ENCODE results near the gene MC2R.

The MC2R gene

DNA sequence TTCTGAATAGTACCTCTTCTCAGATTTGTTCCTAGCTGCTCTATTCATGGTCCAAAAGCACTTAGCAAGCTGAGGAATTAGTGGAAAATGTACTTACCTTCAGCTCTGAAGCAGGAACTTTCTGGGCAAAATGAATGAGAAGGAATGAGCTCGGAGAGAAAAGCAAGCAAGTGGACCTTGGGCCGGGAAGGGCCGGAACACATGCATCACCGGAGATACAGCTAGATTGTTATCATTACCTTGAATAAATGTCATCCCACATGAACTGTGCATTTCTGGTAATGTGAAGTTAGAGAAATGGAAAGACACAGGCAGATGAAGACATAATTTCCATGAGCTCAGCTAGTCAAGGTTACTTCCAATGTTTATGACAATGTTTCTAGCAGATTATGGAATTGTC lies at the start of gene MC2R:
Gene MC2R, minus strand, starts transcription at position 146 of the 400 bp plus-strand sequence. CDS start 30,018 bp downstream, outside the sequence.
- H3K4me3 ChIP-seq, result no peak within 1 kb of the TSS
- H3K27ac ChIP-seq, result peak within 1 kb of the TSS in 1 of 21 experiments; percentile 56

DNA sequence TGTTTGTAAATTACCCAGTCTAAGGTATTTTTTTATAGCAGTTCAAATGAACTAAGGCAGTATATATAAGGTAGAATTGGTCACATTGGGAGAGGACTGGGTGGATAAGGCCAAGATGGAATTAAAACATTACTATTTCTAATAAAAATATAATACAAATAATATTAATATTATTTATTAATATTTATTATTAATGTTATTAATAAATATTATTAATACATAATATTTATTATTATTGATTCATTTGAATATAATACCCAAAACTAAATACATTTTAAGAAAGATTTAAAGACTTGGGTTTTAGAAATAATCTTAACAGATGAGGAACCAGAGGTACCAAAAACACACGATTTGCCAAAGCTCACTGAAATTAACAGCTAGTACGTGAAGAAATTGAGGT lies 30.5 kb upstream of the MC2R start:
- Histone ChIP-seq H3K27ac (no peak overlapping the region), H3K4me3 (no peak overlapping the region)

DNA sequence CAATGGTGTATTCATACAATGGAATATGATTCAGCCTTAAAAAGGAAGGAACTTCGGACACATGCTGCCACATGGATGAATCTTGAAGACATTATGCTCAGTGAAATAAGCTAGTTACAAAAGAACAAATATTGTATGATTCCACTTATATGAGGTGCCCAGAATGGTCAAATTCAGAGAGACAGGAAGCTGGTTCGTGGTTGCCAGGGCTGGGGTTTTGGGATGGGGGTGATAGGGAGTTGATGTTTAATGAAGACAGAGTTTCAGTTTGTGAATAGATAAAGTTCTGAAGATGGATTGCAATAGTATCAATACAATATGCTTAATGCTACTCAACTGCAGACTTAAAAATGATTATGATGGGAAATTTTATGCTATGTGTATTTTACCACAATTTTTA lies 28.0 kb upstream of the MC2R start:
- no peak overlapping the region for H3K4me3 ChIP-seq
- H3K27ac ChIP-seq, result no peak overlapping the region

DNA sequence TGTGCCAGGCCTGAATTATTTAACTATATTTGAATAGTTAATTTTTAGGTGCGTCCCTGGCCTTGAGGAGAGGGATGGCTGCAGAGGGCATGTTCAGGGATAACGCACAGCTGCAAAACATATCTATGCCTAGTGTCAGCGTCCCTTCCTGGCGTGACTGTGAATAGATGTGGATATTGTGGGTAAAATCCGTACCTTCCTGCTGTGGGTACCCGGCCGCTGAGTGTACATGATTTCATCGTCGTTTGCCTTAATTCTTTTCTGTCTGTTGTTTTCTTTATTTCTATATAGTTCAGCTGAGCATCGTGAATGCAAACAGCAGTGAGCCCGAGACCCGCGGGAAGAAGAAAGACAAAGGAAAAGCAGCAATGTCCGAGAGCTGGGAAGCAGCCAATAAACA lies 25.0 kb upstream of the MC2R start:
- Histone ChIP-seq H3K27ac (no peak overlapping the region), H3K4me3 (no peak overlapping the region)

DNA sequence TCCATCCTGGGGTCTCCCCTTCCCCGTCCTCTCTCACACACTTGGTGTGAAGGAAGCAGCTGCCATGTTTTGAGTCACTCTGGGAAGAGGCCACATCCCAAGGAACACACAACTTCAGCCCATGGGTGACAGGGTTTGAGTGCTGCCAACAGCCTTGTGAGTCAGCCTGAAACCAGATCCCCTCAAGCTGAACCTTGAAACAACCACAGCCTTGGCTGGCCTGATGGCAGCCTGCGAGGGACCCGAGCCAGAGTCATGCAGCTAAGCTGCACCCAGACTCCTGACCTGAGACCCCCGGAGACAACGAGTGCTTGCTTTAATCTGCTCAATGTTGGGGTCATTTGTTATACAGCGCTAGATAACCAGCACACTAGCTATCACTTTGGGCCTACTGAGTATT lies 19.3 kb upstream of the MC2R start:
- Histone ChIP-seq H3K4me3 (no peak overlapping the region), H3K27ac (no peak overlapping the region)

DNA sequence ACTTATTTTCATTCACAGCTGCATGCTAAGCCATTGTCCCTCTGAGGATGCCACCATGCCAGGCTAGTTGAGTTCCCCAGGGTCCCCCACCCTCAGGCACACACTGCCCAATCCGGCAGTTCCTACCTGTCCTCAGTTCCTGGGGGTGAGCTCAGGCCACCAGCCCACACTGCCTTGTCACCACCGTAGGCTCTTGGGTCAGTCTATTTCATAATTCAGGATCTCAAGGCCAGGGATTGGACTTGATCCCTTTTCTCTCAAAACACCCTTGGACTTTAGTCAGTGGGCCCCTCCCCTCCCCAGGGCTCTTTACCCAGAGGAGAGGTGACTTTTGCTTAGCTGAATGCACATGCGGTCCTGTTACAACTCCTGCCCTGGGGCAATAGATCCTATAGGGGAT lies 18.7 kb upstream of the MC2R start:
- no peak overlapping the region for H3K27ac ChIP-seq
- H3K4me3 ChIP-seq, result no peak overlapping the region

DNA sequence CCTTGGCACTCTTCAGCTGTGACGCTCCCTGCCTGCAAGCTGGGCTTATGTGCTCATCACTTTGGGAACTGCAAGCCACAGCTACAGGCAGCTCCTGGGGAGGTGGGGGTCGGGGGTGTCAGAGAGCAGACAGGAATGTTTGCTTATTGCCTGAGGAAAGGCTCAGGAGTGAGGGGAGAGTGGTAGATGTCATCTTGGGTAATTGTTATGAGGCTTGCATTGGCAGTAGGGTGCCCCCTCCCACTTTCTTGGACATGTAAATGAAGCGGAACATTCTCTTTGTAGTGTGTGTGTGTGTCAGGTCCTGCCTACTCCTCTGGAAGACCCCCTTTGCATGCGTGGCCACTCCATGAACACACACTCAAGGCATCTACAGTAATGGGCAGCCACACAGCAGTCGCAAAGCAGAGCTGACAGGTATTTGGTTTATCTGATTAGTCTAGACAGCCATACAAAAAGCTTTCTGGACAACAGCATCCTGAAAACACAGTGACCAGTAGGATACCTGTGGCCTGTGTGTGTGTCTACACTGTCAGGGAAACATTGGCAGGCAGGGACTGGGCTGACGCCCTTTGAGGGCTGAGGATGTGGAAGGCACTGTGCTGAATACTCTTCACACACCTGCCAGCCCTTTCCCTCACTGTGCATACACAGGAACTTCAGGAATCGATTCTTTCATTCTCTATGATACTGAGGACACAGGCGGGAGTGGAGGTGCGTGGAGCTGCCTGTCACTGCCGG lies 17.1 kb upstream of the MC2R start:
- Histone ChIP-seq H3K27ac (no peak overlapping the region), H3K4me3 (no peak overlapping the region)

DNA sequence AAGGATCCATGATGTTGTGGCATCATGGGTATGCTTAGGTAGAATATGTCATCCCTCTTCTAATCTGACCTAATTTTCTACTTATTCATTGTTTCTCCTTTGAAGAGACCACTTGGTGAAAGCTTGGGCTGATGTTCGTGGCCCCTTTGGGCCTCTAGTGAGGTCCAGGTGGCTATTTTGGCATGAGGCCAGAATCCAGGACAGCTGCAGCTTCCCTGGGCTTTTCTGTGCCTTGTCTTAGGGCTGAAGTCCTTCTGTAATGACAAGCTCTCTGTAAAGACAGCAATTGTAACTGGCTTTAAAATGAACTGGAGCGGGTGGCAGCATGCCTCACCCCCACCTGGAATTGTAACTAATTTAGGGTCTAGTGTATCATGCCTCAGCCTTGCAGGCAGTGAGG lies 15.6 kb upstream of the MC2R start:
- Histone ChIP-seq H3K4me3 (no peak overlapping the region), H3K27ac (no peak overlapping the region)

DNA sequence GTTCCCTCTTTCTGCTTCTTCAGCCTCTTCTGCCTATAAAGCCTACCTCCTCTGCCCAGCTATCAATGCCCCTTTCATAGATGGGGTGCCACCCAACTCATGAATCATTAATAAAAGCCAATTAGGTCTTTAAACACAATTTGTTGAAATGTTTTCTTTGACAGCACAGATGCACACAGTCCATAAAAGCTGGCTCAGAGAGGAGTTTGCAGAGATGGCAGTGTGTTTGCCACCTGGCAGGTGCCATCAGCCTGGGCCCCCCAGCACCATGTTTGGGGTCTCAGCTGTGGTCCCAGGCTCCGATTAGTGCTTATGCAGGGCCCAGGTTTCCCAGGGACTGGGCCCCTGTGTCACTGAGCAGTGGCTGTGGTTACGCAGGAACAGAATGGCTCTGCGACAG lies 7.9 kb upstream of the MC2R start:
- Histone ChIP-seq H3K4me3 (no peak overlapping the region), H3K27ac (no peak overlapping the region)

DNA sequence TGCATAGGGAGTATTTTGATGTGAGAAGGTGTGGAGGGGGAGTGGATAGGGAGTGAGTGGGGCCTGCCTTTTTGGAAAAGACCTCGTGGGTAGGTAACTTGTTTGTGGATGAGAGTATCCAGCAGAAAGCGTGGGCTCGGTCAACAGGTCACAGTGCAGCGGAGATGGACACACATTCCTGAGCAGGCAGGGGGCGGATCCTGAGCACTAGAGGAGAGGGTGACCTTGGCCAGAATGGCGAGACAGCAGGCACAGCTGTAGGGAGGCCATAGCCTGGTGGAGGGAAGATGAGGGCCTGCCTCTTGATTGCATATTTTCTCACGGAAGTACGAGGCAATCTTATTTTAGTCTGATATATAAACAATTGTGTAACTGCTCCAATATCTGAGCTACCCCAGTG lies 3.6 kb upstream of the MC2R start:
- no peak overlapping the region for H3K4me3 ChIP-seq
- H3K27ac ChIP-seq, result no peak overlapping the region

DNA sequence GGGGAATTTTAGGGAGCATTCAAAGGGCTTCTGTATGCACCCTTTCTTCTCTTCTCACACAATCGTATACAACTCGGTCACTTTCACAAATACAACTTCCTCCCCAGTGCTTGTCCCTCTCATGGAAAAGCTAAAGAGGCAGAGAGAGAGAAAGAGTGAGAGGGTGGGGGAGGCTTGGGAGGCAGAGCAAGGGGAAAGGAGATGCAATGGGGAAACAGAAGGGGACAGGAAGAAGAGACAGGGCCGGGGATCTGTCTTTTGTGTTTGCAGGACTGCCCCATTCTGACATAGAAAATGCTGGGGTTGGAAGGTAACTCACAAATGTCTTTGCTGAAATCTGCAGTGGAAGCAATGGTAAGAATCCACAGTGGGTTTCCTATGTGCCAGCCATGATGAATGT lies 2.1 kb upstream of the MC2R start:
- Histone ChIP-seq H3K4me3 (no peak overlapping the region), H3K27ac (no peak overlapping the region)

DNA sequence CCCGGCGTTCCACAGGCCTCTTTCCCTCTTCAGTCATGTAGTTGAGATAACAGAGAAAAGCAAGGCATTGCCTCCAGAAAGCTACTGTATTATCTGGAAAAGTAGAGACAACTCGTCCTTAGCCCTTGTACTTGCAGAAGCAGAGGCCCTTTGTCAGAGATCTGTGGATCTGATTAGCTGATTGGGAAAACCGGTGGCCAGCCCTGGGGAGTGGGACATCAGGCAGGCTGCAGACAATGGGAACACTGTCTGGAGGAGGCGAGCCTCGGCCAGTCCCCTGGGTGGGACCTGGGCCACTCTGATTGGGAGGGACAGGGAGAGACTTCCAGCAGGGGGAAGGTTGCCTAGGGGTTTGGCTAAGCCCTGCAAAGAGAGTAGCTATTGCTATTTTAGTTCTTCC lies 1.2 kb upstream of the MC2R start:
- Histone ChIP-seq H3K4me3 (no peak overlapping the region), H3K27ac (peak overlapping the region in 1 of 21 experiments; percentile 56)

DNA sequence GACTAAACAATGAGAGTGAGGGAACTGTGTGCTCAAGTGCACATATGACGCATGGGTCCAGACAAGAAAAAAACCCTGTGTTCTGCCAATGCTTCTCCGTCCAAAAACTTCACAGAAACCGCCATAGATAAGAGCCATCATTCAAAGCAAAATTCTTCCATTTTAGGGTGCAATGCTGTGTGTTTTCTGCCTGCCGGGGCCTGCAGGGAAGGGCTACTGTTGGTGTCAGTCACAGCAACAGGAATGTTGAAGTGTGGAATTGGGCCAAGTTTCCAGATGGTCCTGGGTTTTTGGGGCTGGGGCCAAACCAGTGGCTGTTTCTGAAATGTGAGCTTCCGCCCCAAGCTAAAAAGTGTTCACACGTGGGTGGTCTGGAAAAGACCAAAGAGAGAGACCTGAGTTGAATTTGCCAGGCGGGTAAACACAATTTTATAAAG lies 677 bp upstream of the MC2R start:
- no peak overlapping the region for H3K4me3 ChIP-seq
- peak overlapping the region in 1 of 21 experiments; percentile 56 for H3K27ac ChIP-seq

DNA sequence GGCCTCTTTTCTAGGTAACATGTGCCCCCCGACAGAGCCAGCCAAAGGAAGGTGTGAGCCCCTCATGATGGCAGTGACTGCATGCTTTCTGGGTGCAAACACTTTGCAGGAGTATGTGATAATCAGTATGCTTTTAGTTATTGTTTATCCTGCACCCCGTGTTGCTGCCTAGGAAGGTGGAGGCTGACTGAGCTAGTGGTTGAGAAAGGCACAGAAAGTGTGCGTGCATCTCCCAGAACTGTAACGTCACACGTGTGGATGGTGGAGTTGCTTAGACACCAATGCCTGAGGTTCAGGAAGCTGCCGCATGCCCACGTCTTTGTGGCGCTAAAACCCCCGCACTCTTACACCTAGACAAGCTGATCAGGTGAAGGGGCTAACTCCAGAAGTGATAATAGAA lies 580 bp downstream of the MC2R start:
- Histone ChIP-seq H3K27ac (no peak overlapping the region), H3K4me3 (no peak overlapping the region)

DNA sequence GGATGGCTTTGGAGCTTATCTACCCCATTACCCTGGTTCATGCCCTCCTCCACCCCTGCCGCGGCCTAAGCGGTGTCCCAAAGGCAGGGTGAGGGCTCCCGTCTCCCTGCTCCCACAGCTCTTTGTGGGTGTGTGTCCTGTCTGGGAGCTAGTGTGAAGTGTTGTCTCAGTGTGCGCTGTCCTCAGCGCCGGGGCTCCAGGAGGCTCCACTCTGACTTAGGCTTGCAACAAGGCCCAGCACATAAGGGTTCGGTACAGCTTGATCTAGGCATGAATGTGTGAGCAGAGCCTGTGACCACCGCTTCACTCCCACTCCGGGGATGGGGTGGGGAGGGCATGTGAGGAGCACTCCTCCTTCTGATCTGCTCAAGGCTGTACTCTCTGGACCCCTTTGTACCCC lies 1.2 kb downstream of the MC2R start:
- Histone ChIP-seq H3K27ac (no peak overlapping the region), H3K4me3 (no peak overlapping the region)

DNA sequence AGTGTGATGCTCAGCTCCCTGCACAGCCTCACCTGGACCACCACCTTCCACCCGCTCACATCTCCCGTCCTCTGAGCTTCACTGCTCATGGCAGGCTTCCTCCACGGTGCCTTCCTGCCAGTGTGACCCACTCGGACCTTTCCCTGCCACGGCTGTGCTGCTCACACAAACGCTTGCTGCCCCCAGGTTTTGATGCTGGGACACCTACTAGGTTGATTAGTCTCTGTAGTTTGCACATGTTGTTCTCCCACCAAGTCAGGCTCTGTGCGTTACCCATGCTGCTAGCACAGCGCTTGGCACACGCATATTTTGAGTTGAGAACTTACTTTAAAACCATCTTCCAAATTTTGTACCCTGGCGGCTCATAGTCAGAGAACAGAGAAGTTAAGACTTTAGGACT lies 2.1 kb downstream of the MC2R start:
- no peak overlapping the region for H3K4me3 ChIP-seq
- H3K27ac ChIP-seq, result no peak overlapping the region

DNA sequence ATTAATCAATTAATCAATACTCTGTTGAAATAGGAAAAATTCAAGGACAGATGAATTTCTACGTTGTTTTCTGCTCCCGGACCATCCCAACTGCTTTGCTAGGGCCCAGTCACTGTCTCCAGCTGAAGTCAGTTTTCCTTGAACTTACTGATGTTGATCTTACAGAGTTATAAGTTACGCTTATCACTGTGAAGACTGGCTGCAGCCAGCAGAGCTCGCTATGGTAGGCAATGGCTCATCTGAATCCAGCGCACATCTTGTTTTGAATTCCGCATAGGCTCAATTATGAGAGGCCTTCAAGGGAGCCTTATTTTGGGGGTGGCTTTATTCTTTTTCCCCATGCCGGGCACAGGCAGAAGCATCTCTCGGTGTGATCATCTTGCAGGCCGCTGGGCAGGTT lies 2.7 kb downstream of the MC2R start:
- Histone ChIP-seq H3K27ac (no peak overlapping the region), H3K4me3 (no peak overlapping the region)

DNA sequence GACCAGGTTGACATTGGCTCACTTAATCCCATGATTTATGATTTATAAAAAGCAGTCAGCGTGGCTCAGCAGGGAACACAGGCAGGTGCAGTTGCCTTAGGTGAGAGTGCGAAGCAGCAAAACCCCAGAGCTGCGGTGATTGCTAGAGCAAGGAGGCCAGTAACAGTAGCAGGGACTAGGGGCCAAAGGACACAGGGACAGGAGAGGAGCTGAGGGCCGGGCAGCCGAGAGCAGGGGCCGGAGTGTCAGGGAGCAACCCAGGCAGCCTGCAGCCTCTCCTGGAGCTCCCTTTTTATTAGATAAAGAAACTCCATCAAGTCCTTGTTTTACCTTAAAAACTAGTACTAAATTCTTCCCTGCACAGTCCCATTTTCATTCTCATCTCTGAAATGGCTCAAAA lies 4.3 kb downstream of the MC2R start:
- Histone ChIP-seq H3K4me3 (no peak overlapping the region), H3K27ac (no peak overlapping the region)

DNA sequence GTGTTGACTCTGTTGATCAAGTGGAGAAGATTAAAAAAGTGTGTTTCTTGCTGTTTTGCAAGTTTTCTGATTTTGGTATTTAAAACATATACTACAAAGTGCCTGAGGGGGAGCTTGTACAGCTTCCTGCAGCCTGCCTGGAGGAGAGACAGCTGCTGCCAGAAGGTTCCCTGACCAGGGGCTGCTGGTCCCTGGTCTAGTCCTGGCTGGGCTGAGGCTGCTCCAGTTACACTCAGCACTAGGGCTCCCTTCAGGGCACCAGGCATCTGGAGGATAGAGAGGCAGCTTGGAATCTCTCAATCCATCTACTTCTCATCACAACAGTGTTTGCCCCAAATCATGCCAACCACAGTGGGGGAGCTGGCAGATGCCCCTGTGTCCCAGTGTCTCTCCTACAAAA lies 4.8 kb downstream of the MC2R start:
- Histone ChIP-seq H3K4me3 (no peak overlapping the region), H3K27ac (no peak overlapping the region)

DNA sequence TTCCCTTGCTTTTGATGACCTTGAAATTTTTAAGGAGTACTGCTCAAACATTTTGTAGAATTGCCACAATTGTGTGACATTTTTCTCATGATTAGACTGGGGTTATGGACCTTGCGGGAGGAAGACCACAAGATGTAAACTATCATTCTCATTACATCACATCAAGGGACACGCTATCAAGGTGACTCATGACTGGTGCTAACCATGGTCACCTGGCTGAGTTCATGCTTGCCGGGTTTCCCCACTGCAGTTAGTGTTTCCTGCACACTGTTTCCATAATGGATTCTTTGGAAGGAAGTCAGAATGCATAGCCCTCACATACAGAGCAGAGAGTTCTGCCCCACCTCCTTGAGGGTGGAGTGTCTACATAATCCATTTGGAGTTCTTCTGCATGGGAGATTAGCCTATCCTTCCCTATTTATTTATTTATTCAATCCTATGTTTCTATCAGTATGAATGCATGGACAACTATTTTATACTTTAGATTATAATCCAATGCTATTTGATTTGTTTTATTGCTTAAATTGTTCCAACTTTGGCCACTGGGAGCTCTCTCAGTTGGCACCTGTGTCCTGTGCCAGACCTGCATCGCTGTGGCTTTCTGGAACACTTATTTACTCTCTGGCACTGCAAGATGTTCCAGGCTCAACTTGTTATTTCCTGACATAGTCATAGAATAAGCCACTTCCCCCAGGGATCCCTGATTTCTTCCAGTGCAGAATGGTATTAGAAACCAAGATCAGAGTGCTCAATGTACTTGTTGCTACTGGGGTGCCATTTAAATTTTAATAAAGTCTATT lies 6.0 kb downstream of the MC2R start:
- Histone ChIP-seq H3K27ac (no peak overlapping the region), H3K4me3 (no peak overlapping the region)

DNA sequence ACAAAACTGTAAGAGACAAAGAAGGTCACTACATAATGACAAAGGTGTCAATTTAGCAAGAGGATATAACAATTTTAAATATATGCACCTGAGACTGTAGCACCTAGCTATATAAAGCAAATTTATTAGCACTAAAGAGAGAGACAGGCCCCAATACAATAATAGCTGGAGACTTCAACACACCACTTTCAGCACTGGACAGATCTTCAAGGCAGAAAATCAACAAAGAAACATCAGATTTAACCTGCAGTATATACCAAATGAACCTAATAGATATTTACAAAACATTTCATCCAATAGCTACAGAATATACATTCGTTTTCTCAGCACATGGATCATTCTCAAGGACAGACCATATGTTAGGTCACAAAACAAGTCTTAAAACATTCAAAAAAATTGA lies 14.7 kb downstream of the MC2R start:
- H3K4me3 ChIP-seq, result no peak overlapping the region
- no peak overlapping the region for H3K27ac ChIP-seq

All from skin epidermis (tissue), 12 donors.